CD4-positive, alpha-beta T cell (primary cell): ENCODE measurements around the gene LAMTOR1. TPM values are rescaled to one million over a fixed set of nuclear protein-coding genes. Genes with fewer than 3 reads are reported as not detected.
A peak's percentile ranks its signal among the peaks of the same experiment; 100 is the strongest.

Source experiments
- ATAC-seq: fragments of 200-7000 bp; cut with Tn5 transposase; one replicate; pipeline ENCODE4 v1.10.0; 2022; ENCODE audit warnings: mild to moderate bottlenecking; ENCODE audit not compliant: poor library complexity
- CTCF ChIA-PET: fragments of 350-600 bp; sonication (Branson Sonifier 250); formaldehyde crosslinking; loops from one replicate; lab custom pipeline; 2021; ENCODE audit warnings: antibody characterized with exemption, inconsistent platforms; lab: Charles Lee
- POLR2A ChIA-PET: fragments of 350-600 bp; sonication (Branson Sonifier 250); formaldehyde crosslinking; loops from one replicate; lab custom pipeline; 2021; ENCODE audit warnings: antibody characterized with exemption, inconsistent platforms; lab: Charles Lee
- DNase-seq, 14 experiments: peaks; one replicate each; pipeline ENCODE4 v3.0.0-alpha.2; 2013 to 2020; ENCODE audit warnings: mixed read lengths in 2 of 14
- H3K27ac ChIP-seq, 2 donors: one replicate each; pipeline versions ENCODE4 v1.5.1 to v1.7.0; 2013; ENCODE audit warnings: low read length in 2 of 2, low read depth in 1 of 2, mild to moderate bottlenecking in 1 of 2
- H3K27me3 ChIP-seq, 2 experiments: 1 replicate in 1 of 2; 2 replicates in 1 of 2; pipeline versions ENCODE4 v1.6.1 to v1.7.0; 2013; ENCODE audit warnings: low read length in 2 of 2, control low read depth in 1 of 2, mild to moderate bottlenecking in 1 of 2, moderate library complexity in 1 of 2; ENCODE audit not compliant: insufficient read depth in 2 of 2, control insufficient read depth in 1 of 2
- H3K36me3 ChIP-seq: one replicate; pipeline ENCODE4 v1.6.1; 2013; ENCODE audit warnings: low read length, control low read depth; ENCODE audit not compliant: insufficient read depth
- H3K4me1 ChIP-seq: one replicate; pipeline ENCODE4 v1.6.1; 2013; ENCODE audit warnings: low read length, control low read depth; ENCODE audit not compliant: insufficient read depth
- H3K4me3 ChIP-seq: one replicate; pipeline ENCODE4 v1.5.1; 2013; ENCODE audit warnings: mild to moderate bottlenecking, low read length, moderate library complexity
- H3K9me3 ChIP-seq, 2 experiments: 1 replicate in 1 of 2; 2 replicates in 1 of 2; pipeline versions ENCODE4 v1.6.1 to v1.7.0; 2013; ENCODE audit warnings: low read length in 2 of 2, mild to moderate bottlenecking in 2 of 2, control low read depth in 1 of 2, moderate library complexity in 1 of 2; ENCODE audit not compliant: control insufficient read depth in 1 of 2, insufficient read depth in 1 of 2
- H3K27ac Mint-ChIP-seq: one replicate; pipeline ENCODE4 v1.8.0; 2020; ENCODE audit warnings: mixed read lengths
- H3K27me3 Mint-ChIP-seq: one replicate; pipeline ENCODE4 v1.8.0; 2021; ENCODE audit warnings: mixed read lengths
- H3K36me3 Mint-ChIP-seq: one replicate; pipeline ENCODE4 v1.8.0; 2021; ENCODE audit warnings: low read depth, mixed read lengths
- H3K4me1 Mint-ChIP-seq: one replicate; pipeline ENCODE4 v1.8.0; 2021; ENCODE audit warnings: low read depth, mixed read lengths
- H3K4me3 Mint-ChIP-seq: one replicate; pipeline ENCODE4 v1.8.0; 2020; ENCODE audit warnings: mild to moderate bottlenecking, mixed read lengths
- H3K9me3 Mint-ChIP-seq: one replicate; pipeline ENCODE4 v1.8.0; 2020; ENCODE audit warnings: mixed read lengths
- intact Hi-C, 2 experiments: fragments of 100-400 bp; cut with DNase I in 1 of 2; cut with micrococcal nuclease in 1 of 2; formaldehyde crosslinking; loops; one replicate each; pipeline versions ENCODE4 v1.15.1 to v1.9.0; 2023 to 2025; cut with DNase I, micrococcal nuclease
- total RNA-seq, 174 experiments: library from RNA in 2 of 174; stranded (reverse) in 2 of 174; gene quantifications; one replicate each; pipeline ENCODE4 v1.2.3 and lab custom pipeline; 2021 to 2026
- TF ChIP-seq, protein P1 (sequence below): fragments of 200-600 bp; IDR thresholded peaks from one replicate; pipeline ENCODE4 v1.8.0; 2022; ENCODE audit warnings: antibody characterized with exemption, mild to moderate bottlenecking

Gene LAMTOR1
- total RNA-seq, 2 experiments from 2014 or later = 29.5 to 30.4 TPM

DNA sequence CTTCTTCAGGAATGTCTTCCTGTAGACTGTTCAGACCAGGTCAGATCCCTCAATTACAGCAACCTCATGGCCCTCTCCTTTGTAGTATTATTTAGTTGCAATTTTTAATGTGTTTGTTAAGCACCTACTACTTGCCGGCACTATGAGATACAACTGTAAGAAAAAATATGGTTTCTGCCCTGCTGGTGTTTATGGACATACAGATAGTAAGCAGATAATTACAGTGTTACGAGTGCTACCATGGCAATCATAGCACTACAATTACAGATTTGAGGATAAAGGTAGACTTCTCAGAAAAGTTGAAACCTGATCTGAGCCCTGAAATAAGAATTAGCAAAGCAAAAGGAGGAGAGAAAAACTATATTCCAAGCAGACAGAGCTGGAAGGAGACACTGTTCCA, 19.7 kb downstream of the LAMTOR1 start:
- Histone ChIP-seq H3K4me3 (no peak overlapping the region), H3K27me3 (no peaks in the 10 kb centered on the region), H3K27ac (no peak overlapping the region), H3K9me3 (no peaks in the 10 kb centered on the region), H3K4me1 (peaks cover 31% of the 10 kb centered on the region), H3K36me3 (peaks cover 13% of the 10 kb centered on the region)
- peak overlapping the region; percentile 88 for H3K27ac Mint-ChIP-seq
- intact Hi-C loops = loop anchor here in 1 of 2 experiments (2.0 kb wide), 1 partner anchor 17 kb away; no protein-coding TSS in a partner anchor
- TF ChIP-seq, protein P1, sequence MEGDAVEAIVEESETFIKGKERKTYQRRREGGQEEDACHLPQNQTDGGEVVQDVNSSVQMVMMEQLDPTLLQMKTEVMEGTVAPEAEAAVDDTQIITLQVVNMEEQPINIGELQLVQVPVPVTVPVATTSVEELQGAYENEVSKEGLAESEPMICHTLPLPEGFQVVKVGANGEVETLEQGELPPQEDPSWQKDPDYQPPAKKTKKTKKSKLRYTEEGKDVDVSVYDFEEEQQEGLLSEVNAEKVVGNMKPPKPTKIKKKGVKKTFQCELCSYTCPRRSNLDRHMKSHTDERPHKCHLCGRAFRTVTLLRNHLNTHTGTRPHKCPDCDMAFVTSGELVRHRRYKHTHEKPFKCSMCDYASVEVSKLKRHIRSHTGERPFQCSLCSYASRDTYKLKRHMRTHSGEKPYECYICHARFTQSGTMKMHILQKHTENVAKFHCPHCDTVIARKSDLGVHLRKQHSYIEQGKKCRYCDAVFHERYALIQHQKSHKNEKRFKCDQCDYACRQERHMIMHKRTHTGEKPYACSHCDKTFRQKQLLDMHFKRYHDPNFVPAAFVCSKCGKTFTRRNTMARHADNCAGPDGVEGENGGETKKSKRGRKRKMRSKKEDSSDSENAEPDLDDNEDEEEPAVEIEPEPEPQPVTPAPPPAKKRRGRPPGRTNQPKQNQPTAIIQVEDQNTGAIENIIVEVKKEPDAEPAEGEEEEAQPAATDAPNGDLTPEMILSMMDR = no peak
- ATAC-seq = no peak
- H3K36me3 Mint-ChIP-seq = peaks cover 14% of the 10 kb centered on the region
- H3K9me3 Mint-ChIP-seq = no peaks in the 10 kb centered on the region
- CTCF ChIA-PET = interaction anchor here (3.4 kb wide), 1 partner anchor 58 kb away, joined by 31 read pairs; no protein-coding TSS in a partner anchor
- no peak for DNase-seq
- no peaks in the 10 kb centered on the region for H3K27me3 Mint-ChIP-seq
- POLR2A ChIA-PET = no interaction called here
- H3K4me1 Mint-ChIP-seq = peaks cover 36% of the 10 kb centered on the region
- no peak overlapping the region for H3K4me3 Mint-ChIP-seq

DNA sequence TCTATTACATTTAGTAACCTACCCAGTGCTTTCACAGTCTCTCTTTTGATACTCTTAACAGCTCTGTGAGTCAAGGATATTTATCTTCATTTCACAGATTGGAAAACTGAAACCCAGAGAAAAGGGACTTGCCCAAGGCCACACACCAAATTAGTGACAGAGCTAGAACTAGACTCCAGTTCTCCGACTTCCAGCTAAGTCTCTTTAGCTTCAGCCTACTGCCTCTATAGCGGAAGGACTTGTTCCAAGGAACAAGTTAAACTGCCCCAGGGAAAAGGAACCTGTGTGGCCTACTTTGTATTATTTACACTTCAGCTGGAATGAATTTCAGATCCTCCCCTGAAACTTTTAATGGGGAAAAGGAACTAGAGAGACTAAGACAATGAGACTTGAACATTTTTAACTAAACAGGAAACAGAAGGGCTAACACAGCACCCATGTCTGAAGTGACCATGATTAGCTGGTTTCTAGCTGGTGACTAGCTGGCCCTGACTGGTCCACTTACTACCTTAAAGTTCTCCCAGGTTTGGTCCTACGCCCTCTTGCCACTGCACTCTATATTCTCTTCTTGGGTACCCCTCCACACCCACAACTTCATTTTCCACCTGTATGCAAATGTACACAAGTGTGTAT, 21.2 kb downstream of the LAMTOR1 start:
- TF ChIP-seq, protein P1 = no peak
- Mint-ChIP-seq H3K36me3 (peaks cover 7% of the 10 kb centered on the region), H3K9me3 (no peaks in the 10 kb centered on the region), H3K27ac (peak overlapping the region; percentile 88), H3K4me1 (peaks cover 37% of the 10 kb centered on the region), H3K4me3 (peak overlapping the region; percentile 73), H3K27me3 (no peaks in the 10 kb centered on the region)
- ChIA-PET CTCF (interaction anchor here (1.2 to 2.5 kb wide), 4 partner anchors 9 to 62 kb away, joined by 3 to 18 read pairs (median 8); no protein-coding TSS in a partner anchor), POLR2A (interaction anchor here (0.7 to 2.5 kb wide), 5 partner anchors 30 to 141 kb away, joined by 3 to 44 read pairs (median 3); partner anchors contain the start of gene ANAPC15)
- no peak for DNase-seq
- H3K9me3 ChIP-seq = no peaks in the 10 kb centered on the region
- H3K4me3 ChIP-seq = no peak overlapping the region
- H3K4me1 ChIP-seq = peaks cover 31% of the 10 kb centered on the region
- ATAC-seq = no peak
- peaks cover 6% of the 10 kb centered on the region for H3K36me3 ChIP-seq
- no peaks in the 10 kb centered on the region for H3K27me3 ChIP-seq
- H3K27ac ChIP-seq = no peak overlapping the region
- intact Hi-C loops = loop anchor here (2.0 kb wide), 2 partner anchors 19 to 31 kb away; partner anchors contain the start of gene ANAPC15 (in 1 of the 2)

DNA sequence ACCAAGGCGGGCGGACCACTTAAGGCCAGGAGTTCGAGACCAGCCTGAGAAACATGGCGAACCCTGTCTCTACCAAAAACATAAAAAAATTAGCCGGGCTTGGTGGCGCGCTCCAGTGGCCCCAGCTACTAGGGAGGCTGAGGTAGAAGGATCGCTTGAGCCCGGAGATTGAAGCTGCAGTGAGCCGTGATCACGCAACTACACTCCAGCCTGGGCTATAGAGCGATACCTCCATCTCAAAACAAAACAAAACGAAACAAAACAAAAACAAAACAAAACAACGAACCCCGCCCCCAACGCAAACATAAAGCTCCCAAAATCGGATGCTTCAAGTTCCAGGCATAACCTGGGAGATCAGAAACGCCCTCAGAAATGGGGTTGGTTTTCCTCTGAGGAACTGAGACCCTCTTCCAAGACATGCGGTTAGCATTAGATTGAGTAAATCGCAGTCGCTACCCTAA, 21.9 kb downstream of the LAMTOR1 start:
- Mint-ChIP-seq H3K4me1 (peaks cover 37% of the 10 kb centered on the region), H3K9me3 (no peaks in the 10 kb centered on the region), H3K27me3 (no peaks in the 10 kb centered on the region), H3K27ac (peak overlapping the region; percentile 92), H3K36me3 (peaks cover 7% of the 10 kb centered on the region), H3K4me3 (peak overlapping the region; percentile 95)
- ChIA-PET POLR2A (interaction anchor here (1.1 to 2.5 kb wide), 3 partner anchors 31 to 142 kb away, joined by 3 to 44 read pairs (median 3); partner anchors contain the start of gene ANAPC15), CTCF (interaction anchor here (1.4 to 2.5 kb wide), 3 partner anchors 10 to 56 kb away, joined by 5 to 18 read pairs (median 12); no protein-coding TSS in a partner anchor)
- ATAC-seq (no peak), DNase-seq (no peak)
- peak overlapping the region; percentile 82 to 93 for H3K27ac ChIP-seq
- H3K36me3 ChIP-seq = peaks cover 6% of the 10 kb centered on the region
- H3K4me1 ChIP-seq = peaks cover 31% of the 10 kb centered on the region
- H3K4me3 ChIP-seq = peak overlapping the region; percentile 73
- intact Hi-C loops = loop anchor here in 1 of 2 experiments (2.0 kb wide), 1 partner anchor 32 kb away; the partner anchor contains the start of gene ANAPC15
- no peaks in the 10 kb centered on the region for H3K9me3 ChIP-seq
- no peaks in the 10 kb centered on the region for H3K27me3 ChIP-seq
- TF ChIP-seq, protein P1 = no peak
